Left kidney (tissue), 2 donors: ENCODE data around the gene CHST12. TPM values are rescaled to one million over a fixed set of nuclear protein-coding genes. Genes with fewer than 3 reads are reported as not detected.
"Not testable (repeated sequence)": the region's sequence is repeated elsewhere in the genome, so short reads cannot be mapped to it uniquely, and the experiment has no call there.

Experiments used
- DNase-seq: peaks from one replicate; pipeline ENCODE4 v3.0.0-alpha.2; 2013
- polyA plus RNA-seq: library from polyadenylated mRNA; unstranded; fragments of 120-200 nt; gene quantifications from one replicate; pipeline ENCODE4 v1.2.1, GENCODE V29; 2013; ENCODE audit not compliant: insufficient read length

Gene CHST12
- polyA plus RNA-seq, 1 donor = 8.9 TPM

GRCh38 chr7:2399848-2400587 is 3.4 kb upstream of the CHST12 start:
- DNase-seq = peak; percentile 83

- no peak for DNase-seq
Measured at GRCh38 chr7:2402687-2403013, 761 bp upstream of the CHST12 start.

DNA sequence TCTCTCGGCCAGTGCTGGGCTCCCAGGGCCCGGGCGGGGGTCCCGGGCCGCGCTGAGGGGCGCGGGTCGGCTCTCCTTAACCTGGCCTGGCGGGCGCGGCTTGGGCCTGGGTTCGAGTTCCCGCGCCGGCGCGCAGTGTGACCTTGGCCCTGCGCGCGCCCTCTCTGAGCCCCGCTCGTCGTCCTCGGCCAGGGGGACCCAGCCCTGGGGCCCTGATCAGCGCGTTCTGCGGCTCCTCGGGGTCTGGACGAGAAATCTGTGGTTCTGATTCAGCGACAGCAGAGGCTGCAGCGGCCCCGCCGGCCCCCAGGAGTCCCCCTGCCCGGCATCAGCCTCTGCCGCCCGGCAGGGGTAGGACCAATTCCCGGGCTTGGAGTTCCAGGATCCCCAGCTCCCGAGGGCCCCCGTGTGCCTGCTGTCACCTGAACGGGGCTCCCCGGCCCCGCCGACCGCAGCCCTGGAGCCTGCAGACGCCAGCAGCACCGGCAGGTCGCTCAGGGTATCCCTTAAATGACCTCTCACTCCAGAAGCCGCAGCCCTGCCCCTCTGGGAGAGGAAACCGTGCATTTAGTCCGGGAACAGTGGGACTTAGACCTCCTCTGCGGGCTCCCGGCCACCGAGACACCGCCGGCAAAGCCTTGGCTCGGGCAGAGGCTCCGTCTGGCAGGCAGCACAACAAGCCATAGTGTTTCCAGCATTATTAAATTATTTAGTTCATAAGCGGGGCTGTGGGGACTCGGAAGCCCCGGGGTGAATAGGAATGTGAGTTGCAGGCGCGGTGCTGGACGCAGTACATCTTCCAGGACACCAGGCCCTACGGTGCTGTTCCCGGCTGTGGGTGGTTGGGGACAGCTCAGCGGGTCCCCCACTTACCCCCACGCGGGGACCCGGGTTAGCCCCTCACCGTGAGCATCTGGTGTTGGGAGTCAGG is 572 bp downstream of the CHST12 start:
- DNase-seq = no peak

- DNase-seq = no peak
Measured at GRCh38 chr7:2404714-2405119, 1.3 kb downstream of the CHST12 start.

- no peak for DNase-seq
Measured at GRCh38 chr7:2405201-2405600, 1.8 kb downstream of the CHST12 start.

DNA sequence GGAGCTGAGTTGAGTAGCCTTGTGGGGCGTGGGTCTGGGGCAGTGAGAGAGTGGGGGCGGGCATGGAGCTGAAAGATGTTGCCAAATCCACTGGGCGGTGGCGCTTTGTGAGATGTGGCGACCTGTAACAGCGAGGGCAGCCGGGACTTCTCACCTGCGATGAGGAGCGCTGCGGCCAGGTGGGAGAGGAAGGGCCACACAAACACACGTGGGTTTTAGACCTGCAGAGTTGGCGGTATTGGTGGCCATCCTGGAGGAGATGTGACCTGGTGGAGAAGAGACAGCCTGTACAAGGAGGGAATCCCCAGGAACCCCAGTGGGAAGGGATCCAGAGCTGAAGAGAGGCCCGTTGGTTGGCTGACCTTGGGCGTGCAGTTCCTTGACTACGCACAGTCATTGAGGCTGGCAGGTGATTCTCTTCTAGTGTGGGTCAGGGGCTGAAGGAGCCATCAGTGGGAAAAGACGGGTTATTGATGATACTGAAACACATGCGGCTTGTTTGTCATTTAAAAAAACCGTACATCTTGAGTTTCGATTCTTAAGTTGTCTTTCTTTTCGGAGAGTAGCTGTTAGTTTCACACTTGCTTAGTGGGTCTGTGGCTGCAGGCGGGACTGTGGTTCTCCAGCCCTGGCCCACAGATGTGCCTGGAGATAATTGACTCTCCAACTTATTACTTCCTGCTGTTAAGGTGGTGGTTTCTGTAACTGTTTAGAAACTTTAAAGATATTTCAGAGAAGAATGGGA is 2.4 kb downstream of the CHST12 start:
- no peak for DNase-seq

DNA sequence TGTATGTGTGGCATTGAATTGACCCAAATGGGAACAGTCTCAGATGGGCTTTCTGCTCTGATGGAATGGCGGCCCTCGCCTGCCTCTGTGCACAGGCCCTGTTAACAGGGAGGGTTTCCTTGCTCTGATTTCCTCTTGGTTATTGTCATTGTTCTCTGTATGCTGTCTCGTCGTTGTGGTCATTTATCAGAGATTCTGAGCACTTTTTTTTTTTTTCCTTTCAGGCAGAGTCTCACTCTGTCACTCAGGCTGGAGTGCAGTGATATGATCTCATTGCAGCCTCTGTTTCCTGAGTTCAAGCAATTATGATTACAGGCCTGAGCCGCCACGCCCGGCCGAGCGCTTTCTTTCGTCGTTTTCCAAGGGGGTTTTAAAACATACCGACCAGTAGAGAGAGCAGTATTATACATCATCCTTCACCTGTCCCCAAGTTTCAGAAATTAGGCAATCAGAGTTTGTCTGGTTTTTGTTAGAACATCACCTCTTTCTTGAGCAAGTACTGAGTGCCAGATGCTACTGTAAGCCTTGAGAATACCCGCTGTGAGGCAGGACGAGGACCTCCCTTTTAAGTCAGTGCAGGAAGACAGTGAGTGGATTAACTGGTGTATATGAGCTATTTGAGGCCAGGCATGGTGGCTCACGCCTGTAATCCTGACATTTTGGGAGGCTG is 6.5 kb downstream of the CHST12 start:
- DNase-seq = no peak

- DNase-seq = no peak
Measured at GRCh38 chr7:2411049-2411448, 7.6 kb downstream of the CHST12 start.

DNA sequence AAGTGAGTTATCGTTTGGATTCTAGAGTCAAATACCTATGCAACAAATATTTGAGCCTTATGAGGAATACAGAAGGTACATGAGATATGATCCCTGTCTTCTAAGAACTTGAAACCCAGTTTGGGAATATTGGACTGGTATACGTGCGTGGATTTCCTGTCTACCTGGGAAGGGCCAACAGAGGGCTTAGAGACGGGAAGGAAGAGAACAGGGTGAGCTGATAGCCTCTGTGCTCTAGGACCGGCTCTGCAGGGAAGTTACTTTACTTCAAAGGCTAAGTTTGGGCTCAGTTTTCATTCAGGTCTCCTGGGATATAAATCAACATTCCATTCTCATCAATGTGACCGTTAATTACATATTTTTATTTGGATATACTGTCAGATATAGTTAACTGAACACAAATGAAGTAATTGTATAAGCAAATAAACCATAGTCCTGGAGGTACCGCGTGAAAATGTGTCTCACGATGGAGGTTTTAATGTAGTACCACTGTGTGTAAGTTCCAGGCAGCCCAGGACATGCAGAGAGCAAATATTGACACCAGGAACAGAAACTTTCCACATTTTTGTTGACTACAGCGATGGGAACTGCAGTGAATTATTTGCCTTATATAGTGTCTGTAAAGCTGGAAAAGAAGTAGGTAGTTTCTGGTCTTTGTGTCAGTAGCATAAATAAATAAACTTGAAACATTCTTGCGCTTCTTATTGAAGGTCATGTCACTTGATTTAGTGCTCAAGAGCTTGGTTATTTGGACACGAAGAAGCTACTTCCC is 8.6 kb downstream of the CHST12 start:
- no peak for DNase-seq

DNA sequence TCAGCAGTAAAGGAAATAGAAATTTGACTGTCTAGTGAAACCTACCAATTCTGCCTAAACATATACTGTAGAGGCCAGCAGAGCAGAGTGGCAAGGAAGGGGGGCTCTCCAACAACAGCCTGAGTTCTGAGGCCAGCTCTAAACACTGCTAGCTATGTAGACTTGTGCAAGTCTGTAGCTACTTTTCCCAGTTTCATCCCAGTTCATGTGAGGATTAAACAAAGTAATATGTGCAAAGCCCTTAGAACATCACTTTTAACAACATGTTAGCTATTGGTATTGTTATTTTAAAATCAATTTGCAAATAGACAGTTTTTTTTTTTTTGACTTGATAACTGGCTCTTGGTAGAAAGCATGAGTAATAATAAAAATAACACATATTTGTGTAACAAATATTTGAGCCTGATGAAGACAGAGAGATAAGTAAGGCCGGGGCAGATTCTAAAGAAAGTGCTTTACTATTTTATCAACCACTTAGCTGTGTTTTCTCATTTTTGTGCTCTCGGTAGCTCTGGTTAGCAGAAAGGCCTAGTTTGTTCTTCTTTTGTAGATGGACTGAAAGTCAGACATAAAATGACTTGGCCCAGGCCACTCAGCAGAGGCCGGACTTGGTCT is 9.3 kb downstream of the CHST12 start:
- DNase-seq = no peak

- DNase-seq = no peak
Measured at GRCh38 chr7:2416063-2416462, 12.7 kb downstream of the CHST12 start.

GRCh38 chr7:2416650-2417049 is 13.2 kb downstream of the CHST12 start:
- no peak for DNase-seq

GRCh38 chr7:2417178-2417577 is 13.8 kb downstream of the CHST12 start:
- DNase-seq = not testable (repeated sequence)

DNA sequence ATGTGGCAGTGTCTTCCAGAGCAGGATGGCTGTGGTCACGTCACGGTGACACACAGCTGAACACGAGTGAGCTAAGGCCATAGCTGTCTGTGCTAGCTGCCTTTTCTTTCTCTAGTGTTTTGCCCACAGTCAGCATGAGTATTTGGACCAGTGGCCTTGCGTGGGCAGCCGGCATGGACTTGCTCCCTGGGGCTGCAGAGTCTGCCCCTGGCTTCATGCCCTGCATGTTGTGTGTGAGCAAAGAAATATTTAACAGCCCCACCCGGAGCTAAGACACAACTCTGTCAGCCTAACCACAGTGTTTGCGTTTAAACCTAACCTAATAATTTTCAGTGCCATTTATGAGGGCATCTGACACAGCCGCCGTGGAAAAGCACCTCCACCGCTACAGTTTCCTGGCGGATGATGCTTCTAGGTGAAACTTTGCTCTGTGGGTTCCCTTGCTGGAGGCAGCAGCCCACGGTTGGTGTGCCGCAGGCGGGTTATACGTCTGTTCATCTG is 14.6 kb downstream of the CHST12 start:
- DNase-seq = no peak

DNA sequence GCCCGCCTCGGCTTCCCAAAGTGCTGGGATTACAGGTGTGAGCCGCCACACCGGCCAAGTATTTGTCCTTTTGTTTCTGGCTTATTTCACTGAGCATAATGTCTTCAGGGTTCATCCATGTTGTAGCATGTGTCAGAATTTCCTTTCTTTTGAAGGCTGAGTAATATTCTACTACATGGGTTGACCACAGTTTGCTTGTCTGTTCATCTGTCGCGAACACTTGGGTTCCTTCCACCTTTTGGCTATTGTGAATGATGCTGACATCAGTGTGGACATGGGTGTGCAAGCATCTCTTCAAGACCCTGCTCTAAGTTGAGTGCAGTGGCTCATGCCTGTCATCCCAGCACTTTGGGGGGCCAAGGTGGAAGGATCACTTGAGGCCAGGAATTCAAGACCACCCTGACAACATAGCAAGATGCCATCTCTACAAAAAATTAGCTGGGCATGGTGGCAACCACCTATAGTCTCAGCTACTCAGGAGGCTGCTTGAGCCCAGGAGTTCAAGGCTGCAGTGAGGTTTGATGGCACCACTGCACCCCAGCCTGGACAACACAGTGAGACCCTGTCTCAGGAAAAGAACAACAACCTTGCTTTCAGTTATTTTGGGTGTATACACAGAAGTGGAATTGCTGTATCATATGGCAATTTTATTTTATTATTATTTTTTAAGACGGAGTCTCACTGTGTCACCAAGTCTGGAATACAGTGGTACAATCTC is 17.0 kb downstream of the CHST12 start:
- DNase-seq = no peak

DNA sequence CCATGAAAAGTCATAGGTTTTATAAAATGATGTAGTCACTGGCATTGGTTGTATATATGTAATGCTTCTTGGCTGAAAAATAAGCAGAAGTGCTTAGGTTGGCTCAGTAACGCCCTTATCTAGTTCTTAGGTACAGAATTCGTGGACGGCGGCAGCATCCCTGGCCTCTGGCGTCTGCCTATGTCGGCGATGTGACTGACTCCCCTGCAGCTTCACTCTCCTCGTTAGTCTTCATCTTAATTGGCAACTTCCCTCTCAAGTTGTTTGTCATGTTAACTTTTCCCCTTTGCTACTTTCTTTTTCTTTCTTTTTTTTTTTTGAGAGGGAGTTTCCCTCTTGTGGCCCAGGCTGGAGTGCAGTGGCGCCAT is 18.5 kb downstream of the CHST12 start:
- DNase-seq = no peak

GRCh38 chr7:2425749-2426148 is 22.3 kb downstream of the CHST12 start:
- DNase-seq = no peak

DNA sequence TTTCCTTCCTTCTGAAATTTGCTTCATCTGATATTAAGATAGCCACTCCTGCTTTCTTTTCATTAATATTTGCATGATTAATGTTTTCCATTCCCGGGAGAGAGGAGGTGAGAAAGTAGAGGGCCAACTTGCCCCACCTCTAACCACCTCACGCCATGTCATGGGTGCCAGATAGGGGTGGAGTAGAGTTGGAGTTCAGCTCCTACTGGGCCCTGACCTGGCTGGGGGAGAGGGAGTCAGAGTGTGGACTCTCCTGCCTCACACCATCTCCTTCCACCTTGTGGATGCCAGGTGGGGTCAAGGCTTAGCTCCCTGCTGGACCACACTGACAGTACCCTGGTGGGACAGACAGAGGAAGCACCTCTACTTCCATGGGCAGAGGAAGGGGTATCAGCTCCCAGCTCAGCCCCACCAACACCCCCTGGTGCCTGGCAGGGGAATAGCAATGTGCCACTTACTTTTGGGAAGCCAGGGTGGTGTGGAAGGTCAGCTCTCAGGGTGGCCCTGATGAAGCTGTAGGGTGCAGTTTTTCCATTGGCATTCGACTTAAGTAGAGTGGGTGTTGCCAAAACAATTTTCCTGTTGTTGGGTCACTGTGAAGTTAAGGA is 28.0 kb downstream of the CHST12 start:
- DNase-seq = no peak

DNA sequence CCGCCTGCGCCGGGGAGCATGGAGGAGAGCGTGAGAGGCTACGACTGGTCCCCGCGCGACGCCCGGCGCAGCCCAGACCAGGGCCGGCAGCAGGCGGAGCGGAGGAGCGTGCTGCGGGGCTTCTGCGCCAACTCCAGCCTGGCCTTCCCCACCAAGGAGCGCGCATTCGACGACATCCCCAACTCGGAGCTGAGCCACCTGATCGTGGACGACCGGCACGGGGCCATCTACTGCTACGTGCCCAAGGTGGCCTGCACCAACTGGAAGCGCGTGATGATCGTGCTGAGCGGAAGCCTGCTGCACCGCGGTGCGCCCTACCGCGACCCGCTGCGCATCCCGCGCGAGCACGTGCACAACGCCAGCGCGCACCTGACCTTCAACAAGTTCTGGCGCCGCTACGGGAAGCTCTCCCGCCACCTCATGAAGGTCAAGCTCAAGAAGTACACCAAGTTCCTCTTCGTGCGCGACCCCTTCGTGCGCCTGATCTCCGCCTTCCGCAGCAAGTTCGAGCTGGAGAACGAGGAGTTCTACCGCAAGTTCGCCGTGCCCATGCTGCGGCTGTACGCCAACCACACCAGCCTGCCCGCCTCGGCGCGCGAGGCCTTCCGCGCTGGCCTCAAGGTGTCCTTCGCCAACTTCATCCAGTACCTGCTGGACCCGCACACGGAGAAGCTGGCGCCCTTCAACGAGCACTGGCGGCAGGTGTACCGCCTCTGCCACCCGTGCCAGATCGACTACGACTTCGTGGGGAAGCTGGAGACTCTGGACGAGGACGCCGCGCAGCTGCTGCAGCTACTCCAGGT is 29.7 kb downstream of the CHST12 start:
- DNase-seq = no peak
